HG02840 (cell line): ENCODE data around the gene SEMA3B.
"Not testable (repeated sequence)": the region's sequence is repeated elsewhere in the genome, so short reads cannot be mapped to it uniquely, and the experiment has no call there.

Source experiments
- ATAC-seq: cut with Tn5 transposase; IDR thresholded peaks from one replicate; pipeline ENCODE4 v1.9.1; 2021; ENCODE audit warnings: mild to moderate bottlenecking, moderate library complexity, moderate number of reproducible peaks; ENCODE audit not compliant: unreplicated experiment, low FRiP score

Gene SEMA3B

DNA sequence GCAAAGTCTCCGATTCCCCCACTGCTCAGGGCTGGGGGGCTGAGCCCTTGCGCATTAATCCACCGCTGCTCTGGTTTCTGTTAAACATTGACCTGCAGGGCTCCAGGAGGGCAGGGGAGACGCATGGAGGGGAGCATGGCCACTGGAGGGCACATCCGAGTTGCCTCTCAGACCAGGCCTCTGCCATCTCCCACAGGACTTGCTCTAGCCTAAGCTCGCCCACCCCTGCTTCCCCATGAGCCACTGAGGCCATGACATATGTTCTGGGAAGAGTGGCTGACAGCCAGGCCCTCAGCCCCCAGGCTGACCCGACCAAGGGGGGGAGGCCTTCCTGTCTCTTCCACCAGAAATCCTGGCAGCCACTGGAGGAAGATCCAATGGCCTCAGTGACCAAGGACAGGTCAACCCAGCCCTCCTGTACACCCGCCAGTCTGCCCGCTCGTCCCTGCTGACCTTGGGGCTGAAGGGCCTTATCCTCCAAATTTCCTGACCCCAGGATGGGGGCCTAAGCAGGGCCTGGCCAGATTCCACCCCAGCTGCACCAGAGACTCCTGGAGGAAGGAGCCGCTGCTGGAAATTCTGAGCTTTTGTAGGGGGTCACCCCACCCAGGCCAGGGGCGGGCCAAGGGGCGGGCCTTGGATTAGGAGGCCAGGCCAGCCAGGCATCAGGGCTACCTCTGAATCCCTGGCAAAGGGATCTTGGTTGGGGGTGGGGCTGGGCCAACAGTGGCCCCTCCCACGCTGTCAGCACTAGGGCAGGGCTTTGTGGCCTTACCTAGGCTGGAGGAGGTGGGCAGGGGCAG, 34.3 kb downstream of the SEMA3B start, which contains the start of gene HYAL1:
TSS of gene HYAL1 (minus strand) at position 562 of the 803 bp plus-strand sequence. CDS start 618 bp downstream, outside the sequence.
- no peak for ATAC-seq

DNA sequence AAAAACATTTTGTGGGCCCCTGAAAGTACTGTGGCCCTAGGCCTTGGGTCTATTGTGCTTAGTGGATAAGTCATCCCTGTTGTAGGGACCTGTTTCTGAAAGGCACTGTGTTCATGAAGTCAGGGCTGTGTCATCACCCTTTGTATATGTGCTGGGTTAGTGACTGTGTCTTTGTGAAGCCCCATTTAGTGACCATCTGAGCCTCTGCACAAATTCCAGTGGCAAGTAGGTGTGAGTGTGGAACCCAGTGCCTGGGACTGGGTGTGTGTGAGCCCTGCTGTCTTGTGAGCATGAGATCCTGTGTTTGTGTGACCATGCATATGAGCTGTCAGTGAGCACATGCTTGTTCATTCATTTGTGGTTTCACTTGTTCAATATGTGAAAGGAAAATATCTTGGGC, 35.7 kb downstream of the SEMA3B start:
- no peak for ATAC-seq

DNA sequence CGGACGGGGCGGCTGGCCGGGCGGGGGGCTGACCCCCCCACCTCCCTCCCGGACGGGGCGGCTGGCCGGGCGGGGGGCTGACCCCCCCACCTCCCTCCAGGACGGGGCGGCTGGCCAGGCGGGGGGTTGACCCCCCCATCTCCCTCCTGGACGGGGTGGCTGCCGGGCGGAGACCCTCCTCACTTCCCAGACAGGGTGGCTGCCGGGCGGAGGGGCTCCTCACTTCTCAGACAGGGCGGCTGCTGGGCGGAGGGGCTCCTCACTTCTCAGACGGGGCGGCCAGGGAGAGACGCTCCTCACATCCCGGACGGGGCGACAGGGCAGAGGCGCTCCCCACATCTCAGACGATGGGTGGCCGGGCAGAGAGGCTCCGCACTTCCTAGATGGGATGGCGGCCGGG, 43.1 kb downstream of the SEMA3B start:
- ATAC-seq = not testable (repeated sequence)

DNA sequence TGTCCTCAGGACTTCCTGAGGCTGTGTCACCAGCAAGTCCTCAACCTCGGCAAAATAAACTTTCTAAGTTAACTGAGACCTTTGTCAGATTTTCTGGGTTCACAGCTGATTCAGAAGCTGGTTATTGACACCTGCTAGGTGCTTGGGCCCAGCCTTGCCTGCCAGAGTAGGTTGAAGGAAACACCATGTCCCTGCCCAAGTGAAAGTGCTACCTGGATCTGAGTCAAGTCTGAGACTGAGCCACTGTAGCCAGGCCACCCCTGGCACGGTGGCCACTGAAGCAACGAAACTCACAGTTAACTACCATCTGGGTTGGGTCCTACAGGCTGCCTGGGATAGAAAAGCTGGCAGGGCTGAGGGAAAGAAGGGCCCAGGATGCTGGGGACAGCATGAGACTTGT, 45.4 kb downstream of the SEMA3B start:
- ATAC-seq = no peak

DNA sequence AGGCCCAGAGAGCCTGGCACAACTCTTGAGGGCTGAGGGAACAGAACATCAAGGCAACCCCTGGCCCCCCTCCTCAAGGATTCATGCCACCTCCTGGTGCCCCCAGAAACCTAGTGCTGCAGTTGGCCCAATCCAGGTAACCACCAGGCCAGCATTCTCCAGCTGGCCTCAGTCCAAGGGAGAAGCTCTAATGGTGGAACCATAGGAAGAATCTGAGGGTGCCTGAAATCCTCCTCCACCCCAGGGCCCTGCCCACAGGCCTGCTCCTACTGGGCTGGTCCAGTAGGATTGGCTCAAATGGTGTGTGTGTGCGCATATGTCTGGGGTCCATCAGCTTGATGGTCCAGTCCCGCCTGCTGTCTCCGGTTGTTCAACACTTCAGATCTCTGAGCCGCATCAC, 45.9 kb downstream of the SEMA3B start:
- no peak for ATAC-seq

DNA sequence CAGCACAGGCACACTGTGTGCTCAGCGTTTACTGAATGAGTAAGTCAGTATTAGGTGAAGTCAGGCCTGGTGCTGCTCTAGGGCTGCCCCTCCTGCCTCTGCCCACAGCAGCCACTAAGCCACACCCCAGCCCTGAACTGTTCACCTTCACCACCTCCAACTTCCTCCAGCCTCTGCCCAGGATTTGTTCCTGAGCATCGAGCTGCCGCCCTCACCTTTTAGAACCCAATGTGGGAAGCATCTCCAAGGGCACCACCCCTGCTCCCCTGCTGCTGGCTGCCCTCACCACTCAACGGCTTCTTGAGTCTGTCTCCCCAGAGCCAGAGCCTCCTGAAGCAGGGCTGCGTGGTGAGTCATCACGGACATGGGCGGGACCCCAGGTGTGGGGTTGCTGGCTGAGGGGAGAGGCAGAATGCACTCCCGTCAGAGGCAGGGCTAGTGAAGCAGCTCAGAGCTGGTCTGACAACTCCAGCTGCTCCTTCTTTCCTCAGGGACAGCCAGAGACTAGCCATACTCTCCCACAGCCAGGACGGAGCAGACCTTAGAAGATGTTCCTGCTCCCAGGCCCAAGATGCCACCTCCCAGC, 47.8 kb downstream of the SEMA3B start:
- ATAC-seq = no peak

DNA sequence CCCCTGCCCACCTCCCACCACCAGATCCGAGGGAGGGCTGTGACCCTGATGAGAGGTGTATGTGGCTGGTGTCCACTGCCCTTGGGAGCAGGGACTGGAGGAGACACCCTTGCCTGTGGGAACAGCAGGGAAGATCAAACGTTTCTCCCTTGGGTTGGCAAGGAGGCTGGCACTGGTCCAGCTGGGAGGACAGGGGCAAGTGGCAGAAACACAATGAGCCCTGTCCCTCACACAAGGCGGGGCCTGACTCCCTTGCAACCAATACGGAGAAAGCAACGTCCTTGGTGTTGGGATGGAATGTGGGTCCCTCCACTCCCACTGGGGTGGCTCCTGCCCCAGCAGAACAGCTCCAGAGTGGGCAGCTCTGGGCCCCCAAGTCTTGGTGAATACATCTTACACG, 48.4 kb downstream of the SEMA3B start:
- ATAC-seq = no peak

DNA sequence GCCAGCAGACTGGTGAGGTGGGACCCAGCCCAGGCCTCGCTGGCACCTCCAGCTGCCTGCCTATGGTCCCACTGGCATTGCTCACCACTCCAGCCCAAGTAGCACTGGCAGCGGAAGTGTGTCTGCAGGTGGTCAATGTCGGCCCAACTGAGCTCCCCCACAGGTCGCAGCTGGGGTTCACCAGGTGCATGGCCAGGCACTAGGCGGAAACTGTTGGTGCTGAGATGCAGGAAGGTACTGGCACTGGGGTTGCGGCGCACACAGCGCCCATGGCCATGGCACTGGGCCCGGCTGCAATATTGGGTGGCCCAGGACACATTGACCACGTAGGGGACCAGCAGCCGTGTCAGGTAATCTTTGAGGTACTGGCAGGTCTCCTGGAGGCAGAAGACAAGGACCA, 49.2 kb downstream of the SEMA3B start:
- no peak for ATAC-seq

DNA sequence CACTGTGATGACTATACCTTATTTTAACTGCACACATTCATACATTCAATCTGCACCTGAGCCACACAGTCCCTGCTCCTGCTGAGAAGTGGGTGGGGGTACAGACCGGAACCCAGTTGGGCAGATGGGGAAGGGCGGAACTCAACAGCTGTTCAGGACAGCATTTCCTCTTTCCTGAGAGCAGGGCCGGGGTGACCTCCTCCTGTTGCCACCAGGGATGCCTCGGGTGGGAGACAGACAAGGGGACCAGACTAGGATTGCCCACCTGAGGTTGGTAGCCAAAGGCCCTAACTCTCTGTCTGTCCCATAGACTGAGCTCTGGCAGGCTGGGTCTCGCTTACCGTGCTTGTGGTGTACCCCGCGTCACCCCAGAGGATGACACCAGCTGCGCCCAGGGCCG, 49.7 kb downstream of the SEMA3B start:
- no peak for ATAC-seq

DNA sequence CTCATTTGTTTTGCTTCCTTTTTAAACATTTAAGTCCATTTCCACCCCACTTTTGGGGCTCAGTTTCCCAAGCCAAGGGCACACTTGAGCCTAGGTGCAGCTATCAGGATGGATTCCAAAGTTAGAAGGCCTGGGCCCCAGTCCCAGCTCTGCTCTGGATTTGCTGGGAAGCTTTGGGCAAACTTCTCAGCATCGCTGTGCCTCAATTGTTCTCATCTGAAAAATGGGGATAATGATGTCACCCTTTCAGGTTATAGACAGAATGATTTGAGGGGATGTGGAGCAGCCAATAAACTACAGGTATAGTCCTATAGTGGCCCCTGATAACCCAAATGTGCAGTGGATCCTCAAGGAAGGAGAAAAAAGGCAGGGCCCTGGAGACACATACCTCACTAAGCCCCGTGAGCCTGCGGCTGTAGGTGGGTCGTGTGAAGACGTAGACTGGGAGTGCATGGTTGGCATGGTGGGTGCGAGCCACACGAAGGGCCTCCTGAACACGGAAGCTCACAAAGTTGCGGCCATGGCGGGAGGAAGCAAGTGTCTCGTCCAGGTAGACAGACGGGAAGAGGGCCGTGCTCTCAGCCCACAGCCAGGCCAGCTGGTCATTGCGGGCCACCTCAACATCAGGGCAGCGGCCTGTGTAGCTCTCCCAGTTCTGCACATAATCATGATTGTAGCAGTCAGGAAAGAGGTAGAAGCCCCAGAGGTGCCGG, 50.4 kb downstream of the SEMA3B start:
- no peak for ATAC-seq

DNA sequence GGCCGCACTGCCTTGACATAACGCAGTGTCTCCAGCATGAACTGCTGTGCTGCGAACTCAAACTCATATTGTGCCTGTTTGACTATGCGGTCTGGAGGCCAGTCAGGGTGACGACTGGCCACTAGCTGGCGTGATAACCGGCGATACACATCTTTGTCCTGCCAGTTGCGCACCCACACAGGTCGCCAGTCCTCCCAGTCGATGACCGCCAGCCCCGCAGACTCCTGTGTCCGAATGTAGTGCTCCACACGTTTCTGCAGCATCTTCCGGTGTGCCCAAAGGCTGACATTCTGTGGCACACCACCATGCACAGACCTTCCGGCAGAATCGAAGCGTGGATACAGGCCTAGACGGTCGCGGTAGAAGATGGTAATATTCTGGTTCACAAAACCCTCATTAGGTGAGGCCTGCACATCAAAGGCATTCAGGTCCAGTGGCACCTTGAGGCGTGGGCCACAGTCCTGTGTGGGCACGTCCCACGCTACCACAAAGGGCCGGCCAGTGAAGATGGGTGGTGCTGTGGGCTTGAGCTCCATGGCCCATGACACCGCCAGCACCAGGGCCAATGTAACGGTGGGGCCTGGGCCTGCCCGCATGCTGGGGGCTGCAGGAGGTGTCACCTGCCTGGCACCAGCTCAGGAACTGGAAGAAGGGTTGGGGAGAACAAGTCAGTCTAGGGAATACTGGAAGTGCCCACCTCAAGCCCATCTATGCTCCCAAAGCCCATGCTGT, 51.1 kb downstream of the SEMA3B start:
- no peak for ATAC-seq

DNA sequence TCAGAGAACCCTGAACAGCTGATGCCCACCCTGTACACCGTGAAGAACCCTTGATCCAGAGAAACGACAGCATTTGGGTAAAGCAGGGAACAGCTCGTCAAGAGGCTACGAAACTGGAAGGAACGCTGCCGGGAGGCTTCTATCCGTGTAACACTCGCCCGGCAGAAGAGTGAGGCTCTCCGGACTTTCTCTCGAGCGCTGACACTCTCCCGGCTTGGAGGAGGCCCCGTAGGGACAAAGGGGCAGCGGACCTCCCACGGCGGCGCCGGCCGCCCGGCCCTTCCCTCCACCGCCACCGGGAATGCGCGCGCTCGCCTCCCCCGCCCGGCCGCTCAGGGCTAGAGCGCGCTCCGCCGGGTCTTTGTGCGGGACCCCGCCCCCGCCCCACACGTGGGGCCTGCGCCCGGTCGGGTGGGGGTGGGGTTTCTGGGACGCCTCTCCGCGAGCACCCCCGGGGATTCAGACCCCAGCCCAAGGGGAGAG, 51.9 kb downstream of the SEMA3B start:
- peak; percentile 50 for ATAC-seq

DNA sequence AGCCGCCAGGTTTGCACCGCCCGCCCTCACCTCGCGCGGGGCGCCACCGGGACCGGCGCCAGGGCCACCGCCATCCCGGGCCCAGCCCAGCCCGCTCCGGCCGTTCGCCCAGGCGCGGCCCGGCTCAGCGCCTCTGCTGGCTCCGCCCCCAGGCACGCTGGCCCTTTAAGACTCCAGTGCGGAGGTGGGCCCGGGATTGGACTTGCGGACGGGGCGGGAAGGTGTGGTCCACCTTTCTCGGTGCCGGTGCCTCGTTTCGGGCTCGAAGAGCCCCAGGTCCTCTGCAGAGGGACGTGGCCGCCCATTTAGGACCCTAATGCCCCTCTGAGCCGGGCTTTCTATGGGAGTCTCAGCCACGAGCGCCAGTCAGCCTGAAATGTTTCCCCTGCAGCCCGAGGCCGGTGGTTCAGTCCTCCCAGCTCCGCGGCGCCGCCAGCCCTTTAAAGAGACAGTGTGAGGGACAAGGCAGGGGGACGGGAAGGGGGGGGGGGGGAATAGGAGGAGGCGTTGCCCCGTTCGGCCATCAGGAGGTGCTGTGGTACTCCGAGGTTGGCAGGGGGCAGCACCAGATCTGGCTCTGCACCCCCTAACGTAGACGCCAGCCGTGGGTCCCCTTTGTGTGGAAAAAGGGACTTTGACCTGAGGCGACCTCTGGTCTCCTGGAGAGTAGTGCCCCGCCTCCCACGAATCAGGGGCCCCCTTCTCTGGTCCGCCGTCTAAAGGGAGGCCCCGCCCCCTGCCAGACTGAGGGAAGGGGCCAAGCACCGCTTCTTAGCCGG, 52.6 kb downstream of the SEMA3B start:
- peak; percentile 80 for ATAC-seq

DNA sequence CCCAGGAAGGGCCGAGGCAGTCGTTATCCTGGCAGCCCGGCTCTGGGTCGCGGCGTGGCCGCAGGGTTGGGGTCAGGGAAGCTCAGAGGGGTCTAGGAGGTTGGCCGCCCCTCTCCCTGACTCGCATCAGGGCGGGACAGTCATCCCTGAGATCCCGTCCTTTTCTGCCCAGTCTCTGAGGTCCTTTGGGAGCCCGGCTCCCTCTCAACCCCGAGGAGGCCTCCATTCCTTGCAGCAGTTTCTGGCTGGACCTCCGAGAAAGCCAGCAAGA, 53.1 kb downstream of the SEMA3B start:
- ATAC-seq = no peak

DNA sequence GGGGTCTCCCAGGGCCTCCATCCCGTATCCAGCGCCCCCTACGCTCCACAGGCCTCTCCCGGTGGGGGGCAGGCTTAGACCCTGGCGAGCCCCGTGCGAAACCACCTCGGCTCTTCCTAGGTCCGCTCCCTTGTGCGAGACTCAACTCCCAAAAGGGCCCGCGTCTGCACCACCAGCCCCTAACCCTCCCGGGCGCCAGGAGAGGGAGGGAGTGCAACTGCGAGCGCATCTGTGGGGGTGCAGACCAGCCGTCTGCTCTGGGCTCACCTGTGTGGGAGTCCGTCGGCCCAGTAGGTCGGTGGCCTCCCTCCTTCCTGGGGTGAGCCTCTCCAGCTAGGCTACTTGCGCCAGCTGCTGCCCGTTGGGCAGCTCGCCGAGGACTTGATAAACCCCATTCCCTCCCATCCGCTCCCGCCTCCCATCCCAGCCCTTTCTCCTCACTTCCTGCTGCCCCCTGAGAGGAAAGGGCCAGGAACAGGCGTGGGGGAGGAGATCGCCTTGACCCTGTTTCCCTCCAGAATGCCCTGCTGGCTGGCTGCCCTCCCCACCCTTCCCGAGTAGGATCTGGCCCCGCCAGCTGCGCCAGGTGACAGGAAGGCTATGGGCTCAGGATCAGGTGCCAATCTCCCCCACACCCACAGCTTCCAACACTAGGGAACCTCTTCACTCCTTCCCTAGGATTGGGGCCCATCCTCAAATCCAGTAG, 53.6 kb downstream of the SEMA3B start, which contains the start of gene HYAL2:
TSS of gene HYAL2 (minus strand) at position 360 of the 706 bp plus-strand sequence. CDS start 2,256 bp downstream, outside the sequence.
- no peak for ATAC-seq

DNA sequence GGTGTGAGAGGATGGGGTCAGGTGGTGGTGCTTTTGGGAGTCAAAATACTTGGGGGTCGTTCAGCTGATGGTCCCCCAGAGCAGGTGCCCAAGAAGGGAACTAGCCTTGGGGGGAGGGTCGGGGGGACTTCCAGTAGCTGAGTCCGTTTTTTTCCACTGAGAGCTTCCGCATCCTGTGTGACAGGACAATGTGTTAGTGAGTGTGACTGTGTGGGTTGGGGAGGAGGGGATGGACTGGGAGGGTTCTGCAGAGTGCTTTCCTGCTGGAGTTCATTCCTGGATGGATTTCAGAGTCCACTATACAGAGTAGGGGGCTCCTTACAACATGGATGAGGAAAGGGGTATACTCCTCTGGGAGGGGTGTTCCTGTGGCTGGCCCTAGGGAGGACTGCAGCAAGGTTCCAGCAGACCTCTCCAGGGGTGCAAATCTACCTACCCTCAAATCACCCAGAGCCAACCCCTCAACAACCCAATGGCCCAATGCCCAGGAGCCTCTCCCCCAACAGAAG, 54.2 kb downstream of the SEMA3B start:
- ATAC-seq = no peak

DNA sequence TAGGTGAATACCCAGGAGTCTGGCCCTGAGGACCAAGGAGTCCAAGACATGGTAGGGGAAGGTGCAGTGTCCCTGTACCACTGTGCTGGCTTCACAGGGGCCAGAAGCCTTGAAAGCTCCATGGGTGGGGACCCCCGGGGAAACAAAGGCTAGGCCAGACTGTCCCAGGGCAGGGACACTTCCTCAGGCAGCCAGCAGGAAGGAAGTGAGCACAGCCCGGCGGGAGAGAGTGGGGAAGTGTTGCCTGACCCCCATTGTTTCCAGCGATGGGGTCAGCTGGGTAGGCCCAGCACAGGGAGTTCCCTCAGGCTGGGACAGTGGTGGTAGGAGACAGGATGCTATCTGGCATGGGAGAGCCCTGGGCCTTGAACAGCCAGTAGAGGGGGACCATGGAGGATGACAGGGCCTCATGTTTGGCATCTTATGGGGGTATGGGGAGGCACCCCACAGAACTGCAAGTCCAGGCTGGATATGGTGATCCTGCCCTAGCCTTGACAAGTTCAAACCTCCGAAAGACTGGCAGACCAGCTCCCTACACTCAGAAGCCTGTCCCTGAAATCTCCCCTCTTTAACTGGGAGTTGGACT, 54.8 kb downstream of the SEMA3B start:
- ATAC-seq = no peak

DNA sequence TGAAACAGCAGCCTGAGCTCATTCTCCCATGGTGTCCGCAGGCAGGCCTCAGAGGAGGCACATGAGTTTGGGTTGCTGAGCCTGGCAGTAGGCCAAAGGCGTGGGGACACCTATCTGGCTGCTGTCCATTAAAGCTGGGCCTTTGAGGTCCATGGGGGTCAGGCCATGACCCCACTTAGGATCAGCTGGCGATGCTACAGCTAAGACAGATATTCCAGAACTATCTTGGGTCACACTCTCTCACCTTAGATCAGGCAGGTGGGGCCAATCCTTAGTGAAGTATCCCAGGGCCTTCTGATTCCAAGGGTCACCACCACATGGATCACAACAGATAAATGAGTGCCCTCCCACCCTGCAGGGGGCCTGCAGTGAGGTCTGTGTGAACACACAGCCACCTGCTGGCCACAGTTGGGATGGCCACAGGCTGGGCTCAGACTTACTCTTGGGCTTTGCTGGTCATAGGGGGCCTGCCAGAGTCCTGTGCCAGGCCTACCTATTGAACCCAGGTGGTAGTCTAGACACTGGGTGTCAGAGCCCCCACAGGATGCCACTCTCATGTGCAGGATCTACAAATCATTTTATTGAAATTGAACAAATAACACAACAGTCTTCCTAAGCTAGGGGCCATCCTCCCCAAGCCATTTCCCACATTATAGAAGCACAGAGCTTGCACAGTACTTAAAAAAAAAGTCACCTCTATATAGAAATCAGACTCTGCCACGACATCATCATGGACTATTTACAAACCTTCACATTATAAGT, 55.6 kb downstream of the SEMA3B start:
- ATAC-seq = no peak
